Measurements from ENCODE around the gene MEAF6. TPM values are rescaled to one million over a fixed set of nuclear protein-coding genes. Genes with fewer than 3 reads are reported as not detected.

The MEAF6 gene
- total RNA-seq, 1 donor from 2014 or later: 59.7 TPM

- intact Hi-C loops (cut with micrococcal nuclease): loop anchor here (1.0 to 5.0 kb wide), 8 partner anchors 20 to 1326 kb away; partner anchors contain the start of genes C1orf122, GNL2, MEAF6 and SNIP1
Observed at GRCh38 chr1:37474697-37475379, 39.7 kb downstream of the MEAF6 start.

GRCh38 chr1:37474046-37474696 lies 40.4 kb downstream of the MEAF6 start, which contains the start of gene ZC3H12A:
TSS of gene ZC3H12A (plus strand) at chr1:37474580. CDS start at chr1:37475497, 917 bp downstream.
- intact Hi-C loops (cut with micrococcal nuclease): loop anchor here (1.0 to 5.0 kb wide), 6 partner anchors 19 to 1325 kb away; partner anchors contain the start of genes MEAF6, SNIP1, STK40 and TRAPPC3

GRCh38 chr1:37473431-37474045 lies 41.0 kb downstream of the MEAF6 start:
- intact Hi-C loops (cut with micrococcal nuclease): loop anchor here (1.0 to 5.0 kb wide), 6 partner anchors 19 to 1325 kb away; partner anchors contain the start of genes MEAF6, SNIP1, STK40 and TRAPPC3

DNA sequence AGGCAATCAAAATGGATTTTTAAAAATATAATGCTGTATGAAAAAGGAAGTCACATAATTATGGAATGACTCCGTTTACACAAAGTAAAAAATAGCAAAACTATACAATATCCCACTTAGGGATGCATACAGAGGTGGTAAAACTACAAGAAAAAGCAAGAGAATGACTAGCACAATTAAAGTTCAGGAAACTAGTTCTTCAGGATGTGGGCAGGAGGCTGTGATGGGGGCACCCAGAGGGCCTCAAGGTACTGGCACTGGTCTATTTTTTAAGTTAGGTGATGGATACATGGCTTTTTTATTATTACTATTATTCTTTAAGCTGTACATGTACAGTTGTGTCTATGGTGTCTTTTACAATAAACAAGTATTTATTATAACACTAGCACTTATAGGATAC lies 41.6 kb downstream of the MEAF6 start:
- intact Hi-C loops (cut with micrococcal nuclease): loop anchor here (5.0 kb wide), 2 partner anchors 79 to 1086 kb away; partner anchors contain the start of genes SNIP1 and STK40

DNA sequence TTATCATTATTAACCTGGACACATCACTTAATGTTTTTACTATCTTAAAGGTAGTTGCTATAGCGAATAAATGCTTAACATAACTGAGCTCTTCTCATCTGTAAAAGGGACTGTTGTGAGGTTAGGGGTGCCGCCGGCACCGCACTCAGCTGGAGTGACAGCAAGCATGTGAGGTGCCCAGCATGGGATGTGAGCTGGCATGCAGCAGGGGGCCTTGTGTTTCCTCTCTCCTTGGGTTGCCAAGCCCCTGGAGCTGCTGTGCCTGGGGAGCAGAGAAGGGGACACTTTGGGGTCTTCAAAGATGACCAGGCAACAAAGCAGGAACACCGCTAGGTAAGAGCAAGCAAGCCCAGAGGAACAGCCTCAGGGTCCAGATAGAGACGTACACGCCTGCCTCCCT lies 42.3 kb downstream of the MEAF6 start:
- intact Hi-C loops (cut with micrococcal nuclease): loop anchor here (5.0 kb wide), 2 partner anchors 80 to 1085 kb away; partner anchors contain the start of genes SNIP1 and STK40

DNA sequence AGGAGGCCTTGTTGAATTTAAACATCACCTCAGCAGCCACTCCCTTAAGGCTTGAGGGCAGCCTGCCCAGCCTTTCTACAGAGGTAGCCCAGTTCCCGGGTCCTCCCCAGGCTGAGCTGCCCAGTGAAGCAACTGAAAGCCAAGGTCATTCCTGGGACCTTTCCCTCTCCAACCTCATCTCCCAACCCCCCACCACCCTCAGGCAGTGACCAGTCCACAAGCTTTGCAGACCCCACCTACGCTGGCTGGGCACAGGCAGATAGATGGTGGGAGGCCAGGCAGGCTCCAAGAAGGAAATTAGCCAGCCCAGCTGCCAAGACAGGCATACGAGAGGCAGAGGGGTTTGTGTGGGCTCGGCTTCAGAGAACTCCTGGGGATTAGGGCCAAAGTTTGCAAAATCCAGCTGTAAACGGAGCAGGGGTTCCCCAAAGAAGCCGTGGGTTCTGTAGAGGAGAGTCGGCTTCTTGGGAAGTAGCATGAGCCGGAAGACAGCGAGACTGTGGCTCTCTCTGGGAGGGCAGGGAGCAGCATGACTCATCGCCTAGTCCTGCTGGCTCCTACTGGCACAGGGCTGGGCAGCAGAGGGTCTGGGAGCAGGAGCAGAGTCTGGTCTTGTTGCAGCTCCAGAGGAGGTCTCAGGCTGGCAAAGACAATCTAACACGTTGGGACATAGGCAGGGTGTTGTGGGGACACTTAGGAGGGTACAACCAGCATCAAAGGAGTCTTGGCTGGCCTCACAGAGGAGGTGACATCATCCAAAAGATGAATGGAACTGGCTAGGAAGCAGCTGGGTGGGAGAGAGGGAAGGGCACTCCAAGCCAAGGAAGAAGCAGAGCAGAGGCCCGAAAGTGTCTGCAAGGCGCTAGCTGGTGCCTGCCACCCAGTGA lies 43.0 kb downstream of the MEAF6 start:
- intact Hi-C loops (cut with micrococcal nuclease): loop anchor here (5.0 kb wide), 2 partner anchors 81 to 1084 kb away; partner anchors contain the start of genes SNIP1 and STK40

GRCh38 chr1:37469386-37469785 lies 45.2 kb downstream of the MEAF6 start:
- intact Hi-C loops (cut with micrococcal nuclease): no loop called here

GRCh38 chr1:37468037-37468436 lies 46.5 kb downstream of the MEAF6 start:
- intact Hi-C loops (cut with micrococcal nuclease): no loop called here

DNA sequence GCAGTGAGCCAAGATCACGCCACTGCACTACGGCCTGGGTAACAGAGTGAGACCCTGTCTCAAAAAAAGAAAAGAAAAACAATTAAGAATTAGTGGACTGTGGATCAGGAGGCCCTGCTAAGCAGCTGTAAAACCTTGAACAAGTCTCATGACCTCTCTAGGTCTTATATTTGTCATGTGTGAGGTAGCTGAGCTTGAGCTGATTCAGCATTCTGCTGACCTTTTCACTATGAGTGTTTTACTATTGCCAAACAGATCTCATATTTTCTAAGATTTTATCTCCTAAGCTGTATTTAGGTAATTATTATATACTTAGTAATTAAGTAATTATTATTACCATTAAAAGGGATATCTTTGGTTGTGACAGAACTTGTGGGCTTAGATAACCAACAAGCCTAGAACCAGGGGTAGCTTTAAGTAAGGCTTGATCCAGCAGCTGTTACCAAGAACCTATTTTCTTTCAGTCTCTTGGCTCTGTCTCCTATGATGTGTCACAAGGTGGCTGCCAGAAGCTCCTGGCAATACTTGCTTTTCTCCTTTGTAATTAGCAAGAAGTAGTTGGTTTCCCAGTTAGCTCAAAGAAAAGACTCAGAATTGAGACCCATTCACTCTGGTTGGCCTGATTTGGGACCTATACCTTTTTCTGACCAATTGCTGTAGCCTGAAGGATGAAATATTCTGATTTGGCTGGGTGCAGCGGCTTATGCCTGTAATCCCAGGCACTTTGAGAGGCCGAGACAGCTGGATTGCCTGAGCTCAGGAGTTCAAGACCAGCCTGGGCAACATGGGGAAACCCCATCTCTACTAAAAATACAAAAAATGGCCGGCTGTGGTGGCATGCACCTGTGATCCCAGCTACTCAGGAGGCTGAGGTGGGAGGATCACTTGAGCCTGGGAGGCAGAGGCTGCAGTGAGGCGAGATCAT lies 48.7 kb downstream of the MEAF6 start:
- intact Hi-C loops (cut with micrococcal nuclease): no loop called here

DNA sequence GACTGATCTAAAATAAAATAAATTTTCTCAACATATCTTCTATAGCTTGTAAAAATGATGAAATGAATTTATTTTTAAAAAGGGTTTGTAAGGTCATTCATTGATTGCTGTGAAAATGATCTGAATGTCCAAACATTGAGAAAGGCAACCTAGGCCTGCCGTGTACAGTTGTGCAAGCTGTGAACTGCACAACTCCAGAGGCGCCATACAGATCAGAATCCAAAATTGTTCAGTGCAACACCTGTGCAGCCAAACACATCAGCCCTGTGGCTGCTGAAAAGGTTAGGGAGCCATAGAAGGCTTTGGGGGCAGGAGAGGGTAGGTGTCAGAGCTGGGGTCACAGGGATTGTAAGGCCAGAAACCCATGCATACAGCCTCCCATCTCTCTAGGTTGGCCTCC lies 50.1 kb downstream of the MEAF6 start:
- intact Hi-C loops (cut with micrococcal nuclease): no loop called here

GRCh38 chr1:37461698-37462436 lies 52.7 kb downstream of the MEAF6 start:
- intact Hi-C loops (cut with micrococcal nuclease): no loop called here

DNA sequence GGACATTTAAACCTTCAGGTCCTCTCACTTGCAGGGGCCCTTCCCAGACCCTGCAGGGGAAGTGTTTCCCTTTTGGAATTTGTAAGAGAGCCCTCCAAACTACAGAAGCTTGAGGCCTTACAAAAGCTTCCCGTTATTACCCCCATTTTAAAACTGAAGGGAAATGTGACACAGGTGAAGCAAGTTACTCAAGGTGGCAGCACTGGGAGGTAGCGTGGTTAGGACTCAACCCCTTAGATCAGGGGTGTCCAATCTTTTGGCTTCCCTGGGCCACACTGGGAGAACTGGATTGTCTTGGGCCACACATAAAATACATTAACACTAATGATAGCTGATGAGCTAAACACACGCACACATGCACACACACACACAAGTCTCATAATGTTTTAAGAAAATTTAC lies 56.0 kb downstream of the MEAF6 start:
- intact Hi-C loops (cut with micrococcal nuclease): no loop called here

DNA sequence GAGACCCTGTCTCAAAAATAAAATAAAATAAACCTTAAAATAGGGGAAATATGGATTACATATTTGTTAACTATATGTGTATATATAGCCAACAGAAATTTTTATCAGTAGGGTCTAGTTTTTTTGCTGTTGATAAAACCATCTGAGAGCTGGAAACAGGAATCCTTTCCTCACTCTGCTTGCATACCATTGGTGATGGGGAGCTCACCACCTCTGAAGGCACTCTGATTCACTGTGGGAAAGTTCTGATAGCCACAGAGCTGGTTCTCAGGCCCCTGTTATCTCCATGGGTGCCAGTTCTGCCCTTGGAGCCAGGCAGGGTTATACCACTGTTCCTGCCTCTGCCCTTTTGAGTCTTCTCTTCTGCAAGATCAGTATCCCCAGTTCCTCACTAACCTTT lies 58.0 kb downstream of the MEAF6 start:
- intact Hi-C loops (cut with micrococcal nuclease): no loop called here

GRCh38 chr1:37455516-37455915 lies 59.0 kb downstream of the MEAF6 start:
- intact Hi-C loops (cut with micrococcal nuclease): loop anchor here (1.0 to 2.0 kb wide), 3 partner anchors 19 to 227 kb away; partner anchors contain the start of gene ZC3H12A

- intact Hi-C loops (cut with micrococcal nuclease): loop anchor here (2.0 kb wide), 1 partner anchor 21 kb away; the partner anchor contains the start of gene ZC3H12A
Observed at GRCh38 chr1:37453647-37454046, 60.9 kb downstream of the MEAF6 start.

DNA sequence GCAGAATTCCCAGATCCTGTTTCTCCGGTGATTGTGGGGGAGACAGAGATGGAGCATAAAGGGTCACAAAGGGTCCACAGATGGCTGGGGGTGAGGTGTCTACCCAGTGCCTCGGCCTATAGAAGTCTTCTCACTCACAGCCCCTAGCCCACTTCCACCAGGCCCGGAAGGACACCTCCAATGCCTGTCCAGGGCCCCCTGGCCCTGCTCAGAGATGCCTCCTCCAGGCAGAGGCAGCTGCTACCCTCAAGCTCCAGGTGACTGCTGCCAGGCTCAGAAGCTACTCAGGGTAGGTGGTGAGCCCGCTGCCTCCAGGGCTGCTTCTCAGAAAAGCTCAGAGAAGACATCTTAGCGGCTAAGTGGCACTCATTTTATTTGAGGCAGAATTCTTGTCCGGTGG lies 62.1 kb downstream of the MEAF6 start:
- intact Hi-C loops (cut with micrococcal nuclease): no loop called here

- intact Hi-C loops (cut with micrococcal nuclease): no loop called here
Observed at GRCh38 chr1:37449936-37450335, 64.6 kb downstream of the MEAF6 start.

DNA sequence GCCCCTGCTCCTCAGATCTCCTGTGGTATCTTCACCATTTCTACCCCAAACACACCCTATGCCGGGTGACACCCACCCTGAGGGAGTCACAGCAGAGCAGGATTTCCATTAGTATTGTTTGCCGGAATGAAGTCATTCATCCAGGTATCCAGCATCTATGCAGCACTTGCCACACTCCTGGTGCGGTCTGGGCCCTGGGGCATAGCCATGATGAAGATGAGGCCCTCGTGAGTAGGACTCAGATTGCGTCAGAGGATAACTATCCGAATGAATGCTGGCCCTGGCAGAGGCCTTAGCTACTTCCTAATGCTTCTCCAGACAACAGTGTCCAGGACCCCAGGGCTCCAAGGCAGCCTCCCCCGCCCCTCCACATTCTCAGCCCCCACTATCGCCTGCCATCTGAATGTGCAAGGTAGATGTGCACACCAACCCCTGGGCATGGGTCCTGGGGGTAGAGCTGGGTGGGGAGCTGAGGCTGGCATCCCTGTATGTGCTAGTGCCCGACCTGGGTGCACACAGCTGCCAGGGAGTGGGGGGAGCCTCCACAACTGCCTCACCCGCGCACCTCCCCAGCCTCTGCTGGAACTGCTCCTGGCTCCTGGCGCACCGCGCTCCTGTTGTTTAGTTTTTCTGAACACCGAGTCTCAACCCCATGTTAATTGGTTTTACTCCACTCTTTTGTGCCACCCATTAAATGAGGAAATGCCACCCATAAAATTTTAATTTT lies 65.7 kb downstream of the MEAF6 start:
- intact Hi-C loops (cut with micrococcal nuclease): no loop called here
